ENCODE data around the gene SFT2D3.

The SFT2D3 gene

GRCh38 chr2:127701193-127701650 is at the start of gene SFT2D3:
Gene SFT2D3 (plus strand): TSS chr2:127701497. CDS start chr2:127701529, 32 bp downstream.
- peak; percentile 95 for DNase-seq

GRCh38 chr2:127651971-127652550 is 49.2 kb upstream of the SFT2D3 start:
- no peak for DNase-seq

GRCh38 chr2:127652786-127653357 is 48.4 kb upstream of the SFT2D3 start:
- DNase-seq: no peak

- DNase-seq: no peak
These were observed 47.7 kb upstream of the SFT2D3 start for GRCh38 chr2:127653421-127654083.

GRCh38 chr2:127654084-127654837 is 47.0 kb upstream of the SFT2D3 start:
- no peak for DNase-seq

- no peak for DNase-seq
These were observed 46.5 kb upstream of the SFT2D3 start for GRCh38 chr2:127654838-127655175.

- DNase-seq: no peak
These were observed 45.9 kb upstream of the SFT2D3 start for GRCh38 chr2:127655209-127656073.

- DNase-seq: no peak
These were observed 44.6 kb upstream of the SFT2D3 start for GRCh38 chr2:127656569-127657231.

- no peak for DNase-seq
These were observed 44.1 kb upstream of the SFT2D3 start for GRCh38 chr2:127657232-127657595.

GRCh38 chr2:127658146-127658545 is 43.2 kb upstream of the SFT2D3 start:
- no peak for DNase-seq

- DNase-seq: no peak
These were observed 42.5 kb upstream of the SFT2D3 start for GRCh38 chr2:127658641-127659407.

GRCh38 chr2:127659408-127660290 is 41.6 kb upstream of the SFT2D3 start:
- no peak for DNase-seq

- no peak for DNase-seq
These were observed 41.1 kb upstream of the SFT2D3 start for GRCh38 chr2:127660291-127660578.

- no peak for DNase-seq
These were observed 40.1 kb upstream of the SFT2D3 start for GRCh38 chr2:127661072-127661649.

- DNase-seq: no peak
These were observed 39.3 kb upstream of the SFT2D3 start for GRCh38 chr2:127661949-127662510.

GRCh38 chr2:127662937-127663565 is 38.2 kb upstream of the SFT2D3 start:
- no peak for DNase-seq

GRCh38 chr2:127663566-127664064 is 37.7 kb upstream of the SFT2D3 start:
- DNase-seq: no peak

- no peak for DNase-seq
These were observed 37.0 kb upstream of the SFT2D3 start for GRCh38 chr2:127664065-127664894.

Data from activated CD8-positive, alpha-beta memory T cell treated with anti-CD3 and anti-CD28 coated beads, Interleukin-2, amount 50 U/mL, for 48 hours (primary cell).